Fibroblast of pulmonary artery (primary cell): Measurements from ENCODE around the gene NGFR.

ENCODE experiments used
- DNase-seq: peaks from one replicate; pipeline ENCODE4 v3.0.0-alpha.2; 2010; ENCODE audit warnings: low read depth
- H3K4me3 ChIP-seq: replicated peaks from 2 replicates; pipeline ENCODE4 v1.5.1; 2011; ENCODE audit warnings: low read depth, mild to moderate bottlenecking, control low read depth, low read length, moderate library complexity
- CTCF ChIP-seq: IDR thresholded peaks from 2 replicates; pipeline ENCODE4 v1.5.1; 2011; ENCODE audit warnings: mild to moderate bottlenecking, control low read depth, low read length, inconsistent platforms; ENCODE audit errors: missing control alignments

The NGFR gene

GRCh38 chr17:49525831-49526741 is 31.0 kb downstream of the NGFR start:
- no peak for DNase-seq
- no peak overlapping the region for H3K4me3 ChIP-seq
- no peak for TF ChIP-seq CTCF

GRCh38 chr17:49527927-49528651 is 33.0 kb downstream of the NGFR start:
- no peak for TF ChIP-seq CTCF
- no peak for DNase-seq
- H3K4me3 ChIP-seq, result no peak overlapping the region

- TF ChIP-seq CTCF, result no peak
- H3K4me3 ChIP-seq, result no peak overlapping the region
- DNase-seq, result no peak
Measured at GRCh38 chr17:49528966-49529365, 33.9 kb downstream of the NGFR start.

GRCh38 chr17:49530118-49530517 is 35.0 kb downstream of the NGFR start:
- DNase-seq, result no peak
- no peak for TF ChIP-seq CTCF
- H3K4me3 ChIP-seq, result no peak overlapping the region

GRCh38 chr17:49543860-49544259 is 48.8 kb downstream of the NGFR start:
- no peak overlapping the region for H3K4me3 ChIP-seq
- no peak for DNase-seq
- no peak for TF ChIP-seq CTCF

- no peak for DNase-seq
Measured at GRCh38 chr17:49545007-49545660, 50.0 kb downstream of the NGFR start.

More at GRCh38 chr17:49545007-49545660, 50.0 kb downstream of the NGFR start:
- H3K4me3 ChIP-seq, result no peak overlapping the region
- no peak for TF ChIP-seq CTCF
